ENCODE results near the gene CLEC16A. TPM values are rescaled to one million over a fixed set of nuclear protein-coding genes. Genes with fewer than 3 reads are reported as not detected.

The CLEC16A gene
- total RNA-seq, 1 donor from 2014 or later: 7.8 TPM

GRCh38 chr16:11139326-11140097 lies 195.1 kb downstream of the CLEC16A start:
- H3K9me3 Mint-ChIP-seq: no peaks in the 10 kb centered on the region
- Histone ChIP-seq H4K20me1 (ENCODE audit: low read depth) (no peaks in the 10 kb centered on the region), H3K27ac (no peak overlapping the region), H3F3A (ENCODE audit: low read depth) (peaks cover 8% of the 10 kb centered on the region), H3K4me2 (no peak overlapping the region), H3K9ac (no peak overlapping the region), H3K4me3 (no peak overlapping the region), H3K36me3 (no peaks in the 10 kb centered on the region), H3K27me3 (no peaks in the 10 kb centered on the region), H3K79me2 (ENCODE audit: low read depth) (no peaks in the 10 kb centered on the region), H2AFZ (replicated peaks) (no peak overlapping the region), H3K4me1 (peaks cover 29% of the 10 kb centered on the region), H3K9me3 (ENCODE audit: low read depth) (no peaks in the 10 kb centered on the region)
- no peak overlapping the region for H3K4me3 Mint-ChIP-seq
- no peak overlapping the region for H3K27ac Mint-ChIP-seq
- H3K4me1 Mint-ChIP-seq: peaks cover 51% of the 10 kb centered on the region
- peaks cover 2% of the 10 kb centered on the region for H3K27me3 Mint-ChIP-seq (ENCODE audit: insufficient read depth, low read depth)
- no peaks in the 10 kb centered on the region for H3K36me3 Mint-ChIP-seq
- no peak for DNase-seq (ENCODE audit: low spot score)
- TF ChIP-seq, protein P1, sequence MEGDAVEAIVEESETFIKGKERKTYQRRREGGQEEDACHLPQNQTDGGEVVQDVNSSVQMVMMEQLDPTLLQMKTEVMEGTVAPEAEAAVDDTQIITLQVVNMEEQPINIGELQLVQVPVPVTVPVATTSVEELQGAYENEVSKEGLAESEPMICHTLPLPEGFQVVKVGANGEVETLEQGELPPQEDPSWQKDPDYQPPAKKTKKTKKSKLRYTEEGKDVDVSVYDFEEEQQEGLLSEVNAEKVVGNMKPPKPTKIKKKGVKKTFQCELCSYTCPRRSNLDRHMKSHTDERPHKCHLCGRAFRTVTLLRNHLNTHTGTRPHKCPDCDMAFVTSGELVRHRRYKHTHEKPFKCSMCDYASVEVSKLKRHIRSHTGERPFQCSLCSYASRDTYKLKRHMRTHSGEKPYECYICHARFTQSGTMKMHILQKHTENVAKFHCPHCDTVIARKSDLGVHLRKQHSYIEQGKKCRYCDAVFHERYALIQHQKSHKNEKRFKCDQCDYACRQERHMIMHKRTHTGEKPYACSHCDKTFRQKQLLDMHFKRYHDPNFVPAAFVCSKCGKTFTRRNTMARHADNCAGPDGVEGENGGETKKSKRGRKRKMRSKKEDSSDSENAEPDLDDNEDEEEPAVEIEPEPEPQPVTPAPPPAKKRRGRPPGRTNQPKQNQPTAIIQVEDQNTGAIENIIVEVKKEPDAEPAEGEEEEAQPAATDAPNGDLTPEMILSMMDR (IDR thresholded peaks at IDR 0.05): no peak
- TF ChIP-seq EZH2 (IDR thresholded peaks at IDR 0.05) (no peak), EZH2phosphoT487 (IDR thresholded peaks at IDR 0.05) (no peak)

DNA sequence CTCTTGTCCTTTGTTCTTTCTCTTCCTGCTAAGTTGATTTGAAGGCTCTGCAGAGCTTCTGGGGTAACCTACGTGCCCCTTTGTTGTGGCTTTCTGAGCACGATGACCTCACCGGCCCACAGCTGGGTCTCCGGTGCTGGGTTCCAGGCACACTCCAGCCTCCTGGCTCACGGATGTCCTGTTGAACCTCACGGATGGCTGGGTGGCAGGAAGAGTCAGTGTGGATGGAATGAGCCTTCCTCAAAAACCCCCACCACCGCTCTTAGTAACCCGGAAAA lies 195.7 kb downstream of the CLEC16A start:
- peaks cover 47% of the 10 kb centered on the region for H3K4me1 Mint-ChIP-seq
- no peak overlapping the region for H3K27ac ChIP-seq
- no peaks in the 10 kb centered on the region for H4K20me1 ChIP-seq (ENCODE audit: low read depth)
- no peaks in the 10 kb centered on the region for H3K27me3 ChIP-seq
- peaks cover 24% of the 10 kb centered on the region for H3K4me1 ChIP-seq
- peaks cover 3% of the 10 kb centered on the region for H3F3A ChIP-seq (ENCODE audit: low read depth)
- H3K79me2 ChIP-seq (ENCODE audit: low read depth): no peaks in the 10 kb centered on the region
- H3K9me3 ChIP-seq (ENCODE audit: low read depth): no peaks in the 10 kb centered on the region
- no peak overlapping the region for H3K4me3 ChIP-seq
- no peaks in the 10 kb centered on the region for H3K9me3 Mint-ChIP-seq
- no peak overlapping the region for H2AFZ ChIP-seq (replicated peaks)
- no peaks in the 10 kb centered on the region for H3K36me3 ChIP-seq
- no peak overlapping the region for H3K9ac ChIP-seq
- H3K27me3 Mint-ChIP-seq (ENCODE audit: insufficient read depth, low read depth): peaks cover 2% of the 10 kb centered on the region
- peak overlapping the region; percentile 24 for H3K4me2 ChIP-seq
- no peaks in the 10 kb centered on the region for H3K36me3 Mint-ChIP-seq
- TF ChIP-seq EZH2phosphoT487 (IDR thresholded peaks at IDR 0.05) (no peak), EZH2 (IDR thresholded peaks at IDR 0.05) (no peak)
- TF ChIP-seq, protein P1 (IDR thresholded peaks at IDR 0.05): no peak
- DNase-seq (ENCODE audit: low spot score): peak; percentile 21
- H3K4me3 Mint-ChIP-seq: no peak overlapping the region
- no peak overlapping the region for H3K27ac Mint-ChIP-seq

- Histone ChIP-seq H3F3A (ENCODE audit: low read depth) (no peaks in the 10 kb centered on the region), H3K27ac (no peak overlapping the region), H3K9me3 (ENCODE audit: low read depth) (no peaks in the 10 kb centered on the region), H3K79me2 (ENCODE audit: low read depth) (no peaks in the 10 kb centered on the region), H3K4me2 (peak overlapping the region; percentile 24), H3K9ac (no peak overlapping the region), H2AFZ (replicated peaks) (no peak overlapping the region), H3K4me1 (peaks cover 19% of the 10 kb centered on the region), H4K20me1 (ENCODE audit: low read depth) (no peaks in the 10 kb centered on the region), H3K27me3 (no peaks in the 10 kb centered on the region), H3K36me3 (no peaks in the 10 kb centered on the region), H3K4me3 (no peak overlapping the region)
- no peak overlapping the region for H3K27ac Mint-ChIP-seq
- no peak overlapping the region for H3K4me3 Mint-ChIP-seq
- no peak for DNase-seq (ENCODE audit: low spot score)
- TF ChIP-seq EZH2 (IDR thresholded peaks at IDR 0.05) (no peak), EZH2phosphoT487 (IDR thresholded peaks at IDR 0.05) (no peak)
- TF ChIP-seq, protein P1 (IDR thresholded peaks at IDR 0.05): no peak
- H3K36me3 Mint-ChIP-seq: no peaks in the 10 kb centered on the region
- peaks cover 43% of the 10 kb centered on the region for H3K4me1 Mint-ChIP-seq
- peaks cover 2% of the 10 kb centered on the region for H3K27me3 Mint-ChIP-seq (ENCODE audit: insufficient read depth, low read depth)
- H3K9me3 Mint-ChIP-seq: no peaks in the 10 kb centered on the region
Measured at GRCh38 chr16:11140466-11140865, 196.1 kb downstream of the CLEC16A start.
